Erythroblast (primary cell): Measurements from ENCODE around the gene XYLT1.

Source experiments
- GATA1 ChIP-seq: IDR thresholded peaks from 2 replicates; pipeline ENCODE4 v1.6.1; 2011; ENCODE audit warnings: low read depth, mild to moderate bottlenecking, control low read depth, low read length, moderate library complexity
- POLR2A ChIP-seq: IDR thresholded peaks from 2 replicates; pipeline ENCODE4 v1.6.1; 2011; ENCODE audit warnings: mild to moderate bottlenecking, low read length

DNA sequence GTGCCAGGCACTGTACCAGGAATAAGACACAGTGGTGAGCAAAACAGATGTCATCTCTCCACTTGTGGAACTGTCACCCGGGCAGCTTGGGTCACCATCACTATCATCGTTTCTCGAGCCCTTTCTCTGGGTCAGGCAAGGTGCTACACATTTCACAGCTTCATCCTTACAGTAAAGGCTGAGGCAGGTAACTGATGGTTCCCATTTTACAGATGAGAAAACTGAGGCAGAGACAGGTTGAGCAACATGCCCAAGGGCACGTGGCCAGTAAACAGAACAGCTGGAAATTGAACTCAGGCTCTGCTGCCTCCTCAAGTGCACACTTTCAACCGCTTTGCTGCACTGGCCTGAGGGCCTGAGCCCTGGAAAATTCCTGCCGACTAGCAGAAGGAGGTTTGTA lies 294.6 kb downstream of the XYLT1 start:
- TF ChIP-seq POLR2A, result no peak
- no peak for TF ChIP-seq GATA1
